Central memory CD8-positive, alpha-beta T cell (primary cell): ENCODE data around the gene RBBP8NL.
A peak's percentile ranks its signal among the peaks of the same experiment; 100 is the strongest.

Source experiments
- ATAC-seq: fragments of 150-1000 bp; cut with Tn5 transposase; replicated peaks from 2 replicates; pipeline ENCODE4 v1.10.0; 2022; ENCODE audit warnings: mild to moderate bottlenecking, moderate FRiP score, moderate number of reproducible peaks; ENCODE audit not compliant: poor library complexity, severe bottlenecking; ENCODE audit errors: extremely low read depth
- DNase-seq, 2 donors: peaks; one replicate each; pipeline ENCODE4 v3.0.0; 2021; ENCODE audit warnings: low spot score in 2 of 2
- H3K27ac Mint-ChIP-seq: one replicate; pipeline ENCODE4 v1.8.0; 2022; ENCODE audit warnings: low read depth, mild to moderate bottlenecking, moderate library complexity, mixed read lengths
- H3K27me3 Mint-ChIP-seq: one replicate; pipeline ENCODE4 v1.8.0; 2022; ENCODE audit warnings: mixed read lengths
- H3K36me3 Mint-ChIP-seq: one replicate; pipeline ENCODE4 v1.8.0; 2022; ENCODE audit warnings: mild to moderate bottlenecking, moderate library complexity, mixed read lengths; ENCODE audit not compliant: insufficient read depth
- H3K4me1 Mint-ChIP-seq: one replicate; pipeline ENCODE4 v1.8.0; 2022; ENCODE audit warnings: mixed read lengths
- H3K4me3 Mint-ChIP-seq: one replicate; pipeline ENCODE4 v1.8.0; 2022; ENCODE audit warnings: mild to moderate bottlenecking, moderate library complexity, mixed read lengths
- H3K9me3 Mint-ChIP-seq: one replicate; pipeline ENCODE4 v1.8.0; 2022; ENCODE audit warnings: mixed read lengths

RBBP8NL gene

GRCh38 chr20:62392077-62392418, 35.3 kb downstream of the RBBP8NL start:
- Mint-ChIP-seq H3K27me3 (no peaks in the 10 kb centered on the region), H3K36me3 (peaks cover 21% of the 10 kb centered on the region), H3K9me3 (no peaks in the 10 kb centered on the region), H3K4me3 (no peak overlapping the region), H3K4me1 (peaks cover 29% of the 10 kb centered on the region), H3K27ac (no peak overlapping the region)
- DNase-seq: no peak
- no peak for ATAC-seq

GRCh38 chr20:62391165-62392076, 35.9 kb downstream of the RBBP8NL start:
- no peak overlapping the region for H3K4me3 Mint-ChIP-seq
- ATAC-seq: no peak
- peaks cover 25% of the 10 kb centered on the region for H3K36me3 Mint-ChIP-seq
- H3K9me3 Mint-ChIP-seq: no peaks in the 10 kb centered on the region
- no peak for DNase-seq
- no peaks in the 10 kb centered on the region for H3K27me3 Mint-ChIP-seq
- H3K4me1 Mint-ChIP-seq: peaks cover 29% of the 10 kb centered on the region
- no peak overlapping the region for H3K27ac Mint-ChIP-seq

- DNase-seq: no peak
- Mint-ChIP-seq H3K4me1 (peaks cover 35% of the 10 kb centered on the region), H3K4me3 (no peak overlapping the region), H3K9me3 (no peaks in the 10 kb centered on the region), H3K36me3 (peaks cover 27% of the 10 kb centered on the region), H3K27ac (peak overlapping the region; percentile 84), H3K27me3 (no peaks in the 10 kb centered on the region)
- no peak for ATAC-seq
Measured at GRCh38 chr20:62390317-62391164, 36.8 kb downstream of the RBBP8NL start.

- H3K4me3 Mint-ChIP-seq: no peak overlapping the region
- peak overlapping the region; percentile 84 for H3K27ac Mint-ChIP-seq
- H3K4me1 Mint-ChIP-seq: peaks cover 42% of the 10 kb centered on the region
- H3K9me3 Mint-ChIP-seq: no peaks in the 10 kb centered on the region
- H3K36me3 Mint-ChIP-seq: peaks cover 27% of the 10 kb centered on the region
- DNase-seq: no peak
- no peak for ATAC-seq
- H3K27me3 Mint-ChIP-seq: no peaks in the 10 kb centered on the region
Measured at GRCh38 chr20:62389601-62390087, 37.7 kb downstream of the RBBP8NL start.

- no peaks in the 10 kb centered on the region for H3K27me3 Mint-ChIP-seq
- peaks cover 42% of the 10 kb centered on the region for H3K4me1 Mint-ChIP-seq
- no peak for ATAC-seq
- no peaks in the 10 kb centered on the region for H3K9me3 Mint-ChIP-seq
- no peak overlapping the region for H3K27ac Mint-ChIP-seq
- DNase-seq: no peak
- peaks cover 28% of the 10 kb centered on the region for H3K36me3 Mint-ChIP-seq
- peak overlapping the region; percentile 88 for H3K4me3 Mint-ChIP-seq
Measured at GRCh38 chr20:62388839-62389600, 38.3 kb downstream of the RBBP8NL start.

GRCh38 chr20:62387933-62388635, 39.3 kb downstream of the RBBP8NL start:
- no peak for DNase-seq
- no peaks in the 10 kb centered on the region for H3K27me3 Mint-ChIP-seq

GRCh38 chr20:62387219-62387913, 40.0 kb downstream of the RBBP8NL start:
- peaks cover 25% of the 10 kb centered on the region for H3K36me3 Mint-ChIP-seq
- no peaks in the 10 kb centered on the region for H3K27me3 Mint-ChIP-seq
- peak overlapping the region; percentile 87 for H3K27ac Mint-ChIP-seq
- peak; percentile 56 for ATAC-seq
- peaks cover 47% of the 10 kb centered on the region for H3K4me1 Mint-ChIP-seq
- H3K4me3 Mint-ChIP-seq: peak overlapping the region; percentile 88
- peak in 1 of 2 donors; percentile 29 for DNase-seq
- H3K9me3 Mint-ChIP-seq: no peaks in the 10 kb centered on the region

More at GRCh38 chr20:62387933-62388635, 39.3 kb downstream of the RBBP8NL start:
- H3K4me1 Mint-ChIP-seq: peaks cover 42% of the 10 kb centered on the region
- H3K27ac Mint-ChIP-seq: peak overlapping the region; percentile 87
- H3K4me3 Mint-ChIP-seq: peak overlapping the region; percentile 88
- ATAC-seq: no peak
- peaks cover 25% of the 10 kb centered on the region for H3K36me3 Mint-ChIP-seq
- no peaks in the 10 kb centered on the region for H3K9me3 Mint-ChIP-seq

- Mint-ChIP-seq H3K4me3 (peak within 1 kb of the TSS; percentile 88), H3K27me3 (no peaks in the 10 kb centered on the region), H3K9me3 (peaks cover 6% of the 10 kb centered on the region), H3K27ac (peak within 1 kb of the TSS; percentile 87), H3K36me3 (peaks cover 28% of the 10 kb centered on the region), H3K4me1 (peaks cover 47% of the 10 kb centered on the region)
- DNase-seq (peak; percentile 87), ATAC-seq (peak; percentile 94)
Measured at GRCh38 chr20:62386383-62387218, 40.7 kb downstream of the RBBP8NL start, which contains the start of gene RPS21. TSS of gene RPS21 (plus strand) at chr20:62387103. CDS start at chr20:62387339, 236 bp downstream.

- DNase-seq: peak; percentile 57 to 58
- no peak overlapping the region for H3K27ac Mint-ChIP-seq
- no peak overlapping the region for H3K4me3 Mint-ChIP-seq
- H3K4me1 Mint-ChIP-seq: peaks cover 22% of the 10 kb centered on the region
- peaks cover 19% of the 10 kb centered on the region for H3K36me3 Mint-ChIP-seq
- peak; percentile 38 for ATAC-seq
- H3K27me3 Mint-ChIP-seq: no peaks in the 10 kb centered on the region
- H3K9me3 Mint-ChIP-seq: peaks cover 6% of the 10 kb centered on the region
Measured at GRCh38 chr20:62382306-62383198, 44.8 kb downstream of the RBBP8NL start.

- Mint-ChIP-seq H3K27me3 (no peaks in the 10 kb centered on the region), H3K36me3 (peaks cover 14% of the 10 kb centered on the region), H3K9me3 (peaks cover 6% of the 10 kb centered on the region), H3K27ac (no peak overlapping the region), H3K4me3 (no peak overlapping the region), H3K4me1 (peaks cover 18% of the 10 kb centered on the region)
- DNase-seq: no peak
- ATAC-seq: no peak
Measured at GRCh38 chr20:62381842-62382241, 45.5 kb downstream of the RBBP8NL start.
